Astrocyte of the cerebellum (primary cell): ENCODE data around the gene NOP53.
"Not testable (repeated sequence)": the region's sequence is repeated elsewhere in the genome, so short reads cannot be mapped to it uniquely, and the experiment has no call there.

Experiments used
- DNase-seq: peaks from one replicate; pipeline ENCODE4 v3.0.0-alpha.2; 2011; ENCODE audit warnings: low read depth
- H3K4me3 ChIP-seq: 2 replicates; pipeline ENCODE4 v1.5.1; 2011; ENCODE audit warnings: mild to moderate bottlenecking, low read depth, low read length, moderate library complexity
- CTCF ChIP-seq: IDR thresholded peaks from 2 replicates; pipeline ENCODE4 v1.5.1; 2012; ENCODE audit warnings: low read length, low read depth, moderate library complexity, mild to moderate bottlenecking; ENCODE audit errors: missing control alignments
- in situ Hi-C: cut with HindIII; loops from 2 replicates; pipeline ENCODE4 v1.10.0; 2017; ENCODE audit warnings: low sequenced_read_pairs

Gene NOP53

GRCh38 chr19:47742634-47743033 lies 2.7 kb upstream of the NOP53 start:
- in situ Hi-C loops: no loop called here
- no peak for DNase-seq
- no peak for TF ChIP-seq CTCF
- H3K4me3 ChIP-seq: peak overlapping the region; percentile 37

GRCh38 chr19:47746129-47746528 lies 783 bp downstream of the NOP53 start:
- peak overlapping the region; percentile 75 for H3K4me3 ChIP-seq
- DNase-seq, in situ Hi-C loops: not testable (repeated sequence)

GRCh38 chr19:47749326-47749725 lies 4.0 kb downstream of the NOP53 start:
- no peak for TF ChIP-seq CTCF
- no peak overlapping the region for H3K4me3 ChIP-seq
- in situ Hi-C loops: no loop called here
- DNase-seq: no peak

- in situ Hi-C loops: no loop called here
- H3K4me3 ChIP-seq: no peak overlapping the region
- no peak for DNase-seq
- no peak for TF ChIP-seq CTCF
Measured at GRCh38 chr19:47750752-47751151, 5.4 kb downstream of the NOP53 start.

- H3K4me3 ChIP-seq: no peak overlapping the region
- no peak for DNase-seq
- no peak for TF ChIP-seq CTCF
- in situ Hi-C loops: no loop called here
Measured at GRCh38 chr19:47752440-47753211, 7.3 kb downstream of the NOP53 start.

GRCh38 chr19:47754206-47755064 lies 9.1 kb downstream of the NOP53 start:
- in situ Hi-C loops: no loop called here
- no peak for TF ChIP-seq CTCF
- no peak for DNase-seq
- H3K4me3 ChIP-seq: no peak overlapping the region
